D721Med (cell line): Measurements from ENCODE around the gene SRP68.

Source experiments
- DNase-seq: peaks from one replicate; pipeline ENCODE4 v3.0.0; 2011; ENCODE audit warnings: low spot score; ENCODE audit not compliant: insufficient read length
- FAIRE-seq: peaks from 2 replicates; lab custom pipeline; 2011; peaks lifted over from hg19 to GRCh38; lab: Jason Lieb, UNC
- CTCF ChIP-seq: IDR thresholded peaks from 2 replicates; pipeline ENCODE4 v1.5.1; 2012; ENCODE audit warnings: mild to moderate bottlenecking, control low read depth; ENCODE audit not compliant: insufficient read depth; ENCODE audit errors: missing control alignments

SRP68 gene

GRCh38 chr17:76013377-76013932 is 58.9 kb downstream of the SRP68 start:
- FAIRE-seq (no peak), DNase-seq (no peak)
- no peak for TF ChIP-seq CTCF

- TF ChIP-seq CTCF = no peak
- FAIRE-seq (no peak), DNase-seq (no peak)
Measured at GRCh38 chr17:76011951-76012350, 60.4 kb downstream of the SRP68 start.

GRCh38 chr17:76009969-76010661 is 62.2 kb downstream of the SRP68 start:
- TF ChIP-seq CTCF = no peak
- DNase-seq (no peak), FAIRE-seq (no peak)

GRCh38 chr17:76009447-76009846 is 62.9 kb downstream of the SRP68 start:
- DNase-seq (no peak), FAIRE-seq (no peak)
- TF ChIP-seq CTCF = no peak

- no peak for DNase-seq
- no peak for FAIRE-seq
- TF ChIP-seq CTCF = no peak
Measured at GRCh38 chr17:76008630-76009425, 63.5 kb downstream of the SRP68 start.

GRCh38 chr17:76008208-76008607 is 64.1 kb downstream of the SRP68 start:
- DNase-seq (no peak), FAIRE-seq (no peak)
- TF ChIP-seq CTCF = no peak

GRCh38 chr17:76007850-76008165 is 64.5 kb downstream of the SRP68 start:
- DNase-seq (no peak), FAIRE-seq (no peak)
- TF ChIP-seq CTCF = no peak
